A673 (cell line): ENCODE data around the gene NOM1. TPM values are rescaled to one million over a fixed set of nuclear protein-coding genes. Genes with fewer than 3 reads are reported as not detected.

Experiments used
- BruUV-seq: library from RNA; stranded (reverse); fragments of 400-500 nt; replicated peaks from 2 replicates; lab custom pipeline; 2021; lab: Mats Ljungman, UMichigan
- CTCF ChIA-PET: fragments of 300-600 bp; sonication (Branson Sonifier 250); formaldehyde crosslinking; loops from one replicate; lab custom pipeline; 2022; ENCODE audit warnings: antibody characterized with exemption; lab: Charles Lee
- POLR2A ChIA-PET: fragments of 300-600 bp; sonication (Branson Sonifier 250); formaldehyde crosslinking; loops from one replicate; lab custom pipeline; 2022; ENCODE audit warnings: antibody characterized with exemption; ENCODE audit not compliant: low non-redundant PET; lab: Charles Lee
- DNase-seq: peaks from one replicate; pipeline ENCODE4 v3.0.0-alpha.2; 2015; ENCODE audit warnings: low spot score
- H3K27ac ChIP-seq: fragments of 200-600 bp; sonication (generic); 2 replicates; pipeline ENCODE4 v1.5.1; 2016; ENCODE audit warnings: mixed run types, low read depth, mild to moderate bottlenecking, mixed read lengths, antibody characterized with exemption, low read length; ENCODE audit not compliant: poor library complexity, severe bottlenecking
- H3K27me3 ChIP-seq: fragments of 200-600 bp; sonication (generic); replicated peaks from 2 replicates; pipeline ENCODE4 v1.6.1; 2017; ENCODE audit warnings: mixed run types, low read depth, mild to moderate bottlenecking, mixed read lengths, antibody characterized with exemption, low read length; ENCODE audit not compliant: insufficient read depth, poor library complexity
- H3K36me3 ChIP-seq: fragments of 200-600 bp; sonication (generic); 2 replicates; pipeline ENCODE4 v1.6.1; 2016; ENCODE audit warnings: mixed run types, mild to moderate bottlenecking, mixed read lengths, antibody characterized with exemption, low read length; ENCODE audit not compliant: insufficient read depth, poor library complexity, severe bottlenecking
- H3K4me1 ChIP-seq: fragments of 200-600 bp; sonication (generic); 2 replicates; pipeline ENCODE4 v1.6.1; 2017; ENCODE audit warnings: mixed run types, mild to moderate bottlenecking, mixed read lengths, antibody characterized with exemption, low read length; ENCODE audit not compliant: insufficient read depth, poor library complexity, severe bottlenecking
- H3K4me3 ChIP-seq: fragments of 200-600 bp; sonication (generic); 2 replicates; pipeline ENCODE4 v1.5.1; 2016; ENCODE audit warnings: low read depth, mixed run types, mild to moderate bottlenecking, mixed read lengths, low read length; ENCODE audit not compliant: poor library complexity, severe bottlenecking
- H3K9me3 ChIP-seq: fragments of 200-600 bp; sonication (generic); 2 replicates; pipeline ENCODE4 v1.6.1; 2016; ENCODE audit warnings: mixed run types, low read depth, mild to moderate bottlenecking, mixed read lengths, antibody characterized with exemption, low read length; ENCODE audit not compliant: poor library complexity, severe bottlenecking
- EZH2 ChIP-seq: fragments of 200-600 bp; sonication (generic); IDR thresholded peaks from 2 replicates; pipeline ENCODE4 v1.6.1; 2017; ENCODE audit warnings: borderline replicate concordance, low read depth, mild to moderate bottlenecking, mixed read lengths, antibody characterized with exemption, low read length; ENCODE audit not compliant: poor library complexity, severe bottlenecking
- intact Hi-C: fragments of 100-400 bp; cut with micrococcal nuclease; formaldehyde crosslinking; loops from one replicate; pipeline ENCODE4 v1.10.0; 2022; ENCODE audit not compliant: unreplicated experiment
- total RNA-seq: library from RNA; stranded (reverse); gene quantifications from 2 replicates; pipeline ENCODE4 v1.2.3, GENCODE V29; 2021
- TF ChIP-seq, protein P1 (sequence below): fragments of 300-800, 200-600 bp; sonication (generic); conservative IDR thresholded peaks from 2 replicates; pipeline ENCODE4 v1.5.1; 2017; ENCODE audit warnings: low read depth, mild to moderate bottlenecking, antibody characterized with exemption, low read length, moderate library complexity, mixed read lengths

Gene NOM1
- total RNA-seq, 1 experiment from 2014 or later, result 34.1 TPM

DNA sequence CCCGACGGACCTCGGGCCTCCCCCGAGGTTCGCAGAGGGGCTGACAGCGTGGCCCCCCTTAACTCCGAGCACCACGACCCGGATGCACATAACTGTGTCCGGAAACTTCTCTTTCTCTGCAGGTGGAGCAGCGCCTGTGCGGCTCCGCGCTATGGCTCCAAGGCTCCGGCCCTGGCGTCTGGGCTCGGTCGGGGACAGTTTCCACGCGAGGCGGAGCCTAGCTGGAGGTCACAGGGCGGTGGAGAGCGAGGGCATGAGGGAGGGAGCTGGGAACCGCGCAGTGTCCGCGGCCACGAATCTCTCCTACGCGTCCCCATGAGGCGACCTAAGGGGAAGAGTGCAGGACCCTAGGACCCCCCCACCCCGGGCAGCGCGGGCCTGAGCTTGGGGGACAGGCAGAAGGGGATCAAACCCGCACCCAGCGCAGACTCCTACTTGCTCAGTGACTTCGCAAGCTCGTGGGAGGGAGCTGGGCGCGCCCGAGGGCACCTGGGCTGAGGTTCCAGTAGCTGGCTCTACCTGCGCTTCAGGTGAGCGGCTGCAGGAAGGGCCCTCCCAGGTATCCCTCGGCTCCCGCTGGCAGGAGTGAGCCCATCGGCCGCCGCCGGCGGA lies 69.6 kb downstream of the NOM1 start:
- no peak for TF ChIP-seq EZH2
- TF ChIP-seq, protein P1, sequence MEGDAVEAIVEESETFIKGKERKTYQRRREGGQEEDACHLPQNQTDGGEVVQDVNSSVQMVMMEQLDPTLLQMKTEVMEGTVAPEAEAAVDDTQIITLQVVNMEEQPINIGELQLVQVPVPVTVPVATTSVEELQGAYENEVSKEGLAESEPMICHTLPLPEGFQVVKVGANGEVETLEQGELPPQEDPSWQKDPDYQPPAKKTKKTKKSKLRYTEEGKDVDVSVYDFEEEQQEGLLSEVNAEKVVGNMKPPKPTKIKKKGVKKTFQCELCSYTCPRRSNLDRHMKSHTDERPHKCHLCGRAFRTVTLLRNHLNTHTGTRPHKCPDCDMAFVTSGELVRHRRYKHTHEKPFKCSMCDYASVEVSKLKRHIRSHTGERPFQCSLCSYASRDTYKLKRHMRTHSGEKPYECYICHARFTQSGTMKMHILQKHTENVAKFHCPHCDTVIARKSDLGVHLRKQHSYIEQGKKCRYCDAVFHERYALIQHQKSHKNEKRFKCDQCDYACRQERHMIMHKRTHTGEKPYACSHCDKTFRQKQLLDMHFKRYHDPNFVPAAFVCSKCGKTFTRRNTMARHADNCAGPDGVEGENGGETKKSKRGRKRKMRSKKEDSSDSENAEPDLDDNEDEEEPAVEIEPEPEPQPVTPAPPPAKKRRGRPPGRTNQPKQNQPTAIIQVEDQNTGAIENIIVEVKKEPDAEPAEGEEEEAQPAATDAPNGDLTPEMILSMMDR, result no peak
- POLR2A ChIA-PET, result no interaction called here
- H3K36me3 ChIP-seq, result no peaks in the 10 kb centered on the region
- BruUV-seq, result no TSS peak
- CTCF ChIA-PET, result no interaction called here
- H3K4me1 ChIP-seq, result peaks cover 14% of the 10 kb centered on the region
- no peak overlapping the region for H3K27ac ChIP-seq
- no peak for DNase-seq
- H3K9me3 ChIP-seq, result no peaks in the 10 kb centered on the region
- peaks cover 100% of the 10 kb centered on the region for H3K27me3 ChIP-seq
- intact Hi-C loops, result no loop called here
- no peak overlapping the region for H3K4me3 ChIP-seq

DNA sequence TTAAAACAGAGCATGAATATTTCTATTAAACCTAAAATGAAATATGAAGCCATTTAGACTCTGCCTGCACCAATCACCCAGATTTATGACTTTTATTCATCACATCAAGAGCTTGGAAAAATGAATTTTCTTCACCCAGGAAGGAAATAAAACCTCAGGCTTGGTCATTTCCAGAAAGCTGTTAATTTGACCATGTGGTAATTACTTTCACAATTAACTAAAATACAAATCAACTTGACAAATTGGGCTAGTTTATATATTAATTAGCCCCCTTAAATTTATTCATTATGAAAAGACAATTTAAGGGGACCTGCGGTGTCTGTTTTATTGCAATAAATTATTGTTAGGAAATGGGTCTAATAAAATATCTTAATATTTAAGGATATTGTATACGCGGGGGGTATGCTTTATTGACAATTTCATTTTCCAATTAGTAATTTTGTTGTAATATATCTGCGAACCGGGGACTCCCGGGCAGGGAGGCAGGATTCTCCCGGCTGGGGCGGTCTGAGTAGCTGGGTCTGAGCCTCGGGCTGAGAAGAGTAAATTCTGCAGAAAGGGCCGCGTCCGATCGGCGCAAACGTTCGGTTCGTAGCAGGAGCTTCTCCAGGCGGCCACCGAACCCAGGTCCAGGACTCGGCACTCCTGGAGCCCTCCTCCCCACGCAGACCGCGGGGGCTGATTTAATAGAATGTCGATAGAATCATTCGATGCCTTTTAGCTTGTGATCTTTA lies 70.4 kb downstream of the NOM1 start:
- TF ChIP-seq, protein P1, result no peak
- no peak for TF ChIP-seq EZH2
- BruUV-seq, result no TSS peak
- H3K27ac ChIP-seq, result no peak overlapping the region
- intact Hi-C loops, result no loop called here
- H3K4me3 ChIP-seq, result no peak overlapping the region
- peaks cover 100% of the 10 kb centered on the region for H3K27me3 ChIP-seq
- no peak for DNase-seq
- H3K4me1 ChIP-seq, result peaks cover 14% of the 10 kb centered on the region
- no peaks in the 10 kb centered on the region for H3K9me3 ChIP-seq
- H3K36me3 ChIP-seq, result no peaks in the 10 kb centered on the region
- CTCF ChIA-PET, result no interaction called here
- POLR2A ChIA-PET, result no interaction called here

DNA sequence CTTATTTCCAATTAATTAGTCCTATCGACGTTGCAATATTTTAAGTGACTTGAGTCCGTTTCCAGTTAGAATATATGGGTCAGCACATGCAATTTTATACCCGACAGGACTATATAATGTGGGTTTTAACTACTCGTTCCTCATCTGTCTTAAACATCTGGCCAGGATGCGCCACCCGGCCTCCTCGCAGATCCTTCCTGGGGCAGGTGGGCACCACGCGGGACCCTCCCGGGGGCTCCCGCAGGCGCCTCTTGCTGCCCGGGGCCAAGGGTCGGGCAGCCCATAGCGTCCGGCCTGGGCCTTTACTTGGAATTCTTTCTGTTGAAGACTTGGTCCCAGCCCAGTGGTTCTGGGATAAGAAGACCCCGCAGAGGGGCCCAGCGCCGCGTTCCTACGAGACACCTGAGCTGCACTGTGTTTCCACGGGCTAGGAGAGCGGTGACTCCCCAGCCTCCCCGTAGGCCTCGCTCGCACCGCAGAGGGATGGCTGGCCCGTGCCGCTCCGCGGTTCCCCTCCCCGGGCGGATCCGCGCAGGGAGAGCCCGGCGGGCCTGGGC lies 71.1 kb downstream of the NOM1 start:
- intact Hi-C loops, result no loop called here
- TF ChIP-seq EZH2, result peak; percentile 93
- TF ChIP-seq, protein P1, result no peak
- no peak for DNase-seq
- H3K27ac ChIP-seq, result no peak overlapping the region
- H3K9me3 ChIP-seq, result no peaks in the 10 kb centered on the region
- H3K4me3 ChIP-seq, result no peak overlapping the region
- peaks cover 100% of the 10 kb centered on the region for H3K27me3 ChIP-seq
- peaks cover 14% of the 10 kb centered on the region for H3K4me1 ChIP-seq
- POLR2A ChIA-PET, result no interaction called here
- BruUV-seq, result no TSS peak
- H3K36me3 ChIP-seq, result no peaks in the 10 kb centered on the region
- CTCF ChIA-PET, result no interaction called here
